Measurements from ENCODE around the gene ZNF438. TPM values are rescaled to one million over a fixed set of nuclear protein-coding genes. Genes with fewer than 3 reads are reported as not detected.

Gene ZNF438, protein sequence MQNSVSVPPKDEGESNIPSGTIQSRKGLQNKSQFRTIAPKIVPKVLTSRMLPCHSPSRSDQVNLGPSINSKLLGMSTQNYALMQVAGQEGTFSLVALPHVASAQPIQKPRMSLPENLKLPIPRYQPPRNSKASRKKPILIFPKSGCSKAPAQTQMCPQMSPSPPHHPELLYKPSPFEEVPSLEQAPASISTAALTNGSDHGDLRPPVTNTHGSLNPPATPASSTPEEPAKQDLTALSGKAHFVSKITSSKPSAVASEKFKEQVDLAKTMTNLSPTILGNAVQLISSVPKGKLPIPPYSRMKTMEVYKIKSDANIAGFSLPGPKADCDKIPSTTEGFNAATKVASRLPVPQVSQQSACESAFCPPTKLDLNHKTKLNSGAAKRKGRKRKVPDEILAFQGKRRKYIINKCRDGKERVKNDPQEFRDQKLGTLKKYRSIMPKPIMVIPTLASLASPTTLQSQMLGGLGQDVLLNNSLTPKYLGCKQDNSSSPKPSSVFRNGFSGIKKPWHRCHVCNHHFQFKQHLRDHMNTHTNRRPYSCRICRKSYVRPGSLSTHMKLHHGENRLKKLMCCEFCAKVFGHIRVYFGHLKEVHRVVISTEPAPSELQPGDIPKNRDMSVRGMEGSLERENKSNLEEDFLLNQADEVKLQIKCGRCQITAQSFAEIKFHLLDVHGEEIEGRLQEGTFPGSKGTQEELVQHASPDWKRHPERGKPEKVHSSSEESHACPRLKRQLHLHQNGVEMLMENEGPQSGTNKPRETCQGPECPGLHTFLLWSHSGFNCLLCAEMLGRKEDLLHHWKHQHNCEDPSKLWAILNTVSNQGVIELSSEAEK
- total RNA-seq: 7.8 and 8.1 TPM in 2 replicates

DNA sequence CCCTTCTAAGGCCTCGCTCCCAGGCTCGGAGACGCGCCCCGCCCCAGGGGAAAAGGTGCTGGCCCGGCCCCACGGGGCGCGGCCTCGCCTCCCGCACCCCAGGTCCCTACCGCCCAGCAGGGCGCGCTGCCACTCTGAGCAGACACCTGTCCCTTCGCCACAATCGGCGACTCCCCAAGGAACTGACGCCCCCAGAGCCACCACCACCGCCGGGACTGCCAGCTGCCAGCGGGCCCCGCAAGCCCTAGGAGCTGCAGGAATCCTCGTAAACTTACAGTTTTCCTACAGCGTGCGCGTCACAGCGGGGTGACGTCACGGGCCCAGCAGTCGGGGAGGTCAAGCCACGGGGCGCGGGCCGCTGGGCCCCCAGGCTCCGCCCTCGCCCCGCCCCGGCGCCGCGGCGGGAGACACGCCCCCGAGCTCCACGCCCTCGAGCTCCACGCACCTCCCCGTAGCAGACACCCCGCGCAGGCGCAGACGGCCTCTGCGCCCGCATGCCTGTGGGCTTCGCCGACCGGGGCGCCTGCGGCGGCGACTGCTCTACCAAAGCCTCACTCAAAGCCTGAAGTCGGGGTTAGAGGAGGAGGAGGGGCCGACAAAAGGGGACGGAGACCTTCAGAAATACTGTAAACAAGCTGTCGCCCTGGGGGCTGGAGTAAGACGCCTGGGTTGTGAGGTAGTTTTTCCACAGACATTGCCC is at the start of gene ZNF438:
Gene ZNF438 (minus strand): TSS at position 308 of the 700 bp plus-strand sequence. CDS start 154,831 bp downstream, outside the sequence.

